ENCODE measurements around the gene ZBTB16.

- TF ChIP-seq CTCF (IDR thresholded peaks at IDR 0.05) (no peak), EZH2 (IDR thresholded peaks at IDR 0.05) (no peak)
Observed at GRCh38 chr11:114226356-114226755, 166.8 kb downstream of the ZBTB16 start.

Data from neural progenitor cell (in vitro differentiated cells).